HG02571 (cell line): ENCODE data around the gene MYO15A.
"Not testable (repeated sequence)": the region's sequence is repeated elsewhere in the genome, so short reads cannot be mapped to it uniquely, and the experiment has no call there.

Source experiments
- ATAC-seq: cut with Tn5 transposase; IDR thresholded peaks from one replicate; pipeline ENCODE4 v1.9.1; 2021; ENCODE audit warnings: mild to moderate bottlenecking, moderate library complexity; ENCODE audit not compliant: unreplicated experiment

MYO15A gene

GRCh38 chr17:18208092-18208491 is 99.5 kb downstream of the MYO15A start:
- no peak for ATAC-seq

- ATAC-seq: no peak
Observed at GRCh38 chr17:18213666-18214270, 105.2 kb downstream of the MYO15A start.

- ATAC-seq: not testable (repeated sequence)
Observed at GRCh38 chr17:18216906-18217305, 108.3 kb downstream of the MYO15A start.

GRCh38 chr17:18217412-18218015 is 109.0 kb downstream of the MYO15A start:
- ATAC-seq: no peak

- no peak for ATAC-seq
Observed at GRCh38 chr17:18218756-18219415, 110.3 kb downstream of the MYO15A start.

- ATAC-seq: no peak
Observed at GRCh38 chr17:18224053-18224386, 115.5 kb downstream of the MYO15A start.

GRCh38 chr17:18224387-18225120 is 116.0 kb downstream of the MYO15A start:
- ATAC-seq: no peak

- ATAC-seq: peak; percentile 72
Observed at GRCh38 chr17:18225121-18225641, 116.6 kb downstream of the MYO15A start, which contains the start of gene LLGL1. LLGL1 (plus strand) TSS chr17:18225635; CDS start chr17:18225683, 48 bp downstream.

- no peak for ATAC-seq
Observed at GRCh38 chr17:18225642-18226283, 117.2 kb downstream of the MYO15A start.

- ATAC-seq: no peak
Observed at GRCh38 chr17:18226284-18226945, 117.9 kb downstream of the MYO15A start.

- ATAC-seq: no peak
Observed at GRCh38 chr17:18227635-18228034, 119.1 kb downstream of the MYO15A start.

- no peak for ATAC-seq
Observed at GRCh38 chr17:18228176-18228682, 119.7 kb downstream of the MYO15A start.

- ATAC-seq: no peak
Observed at GRCh38 chr17:18229254-18229653, 120.7 kb downstream of the MYO15A start.
